HL-60 (cell line): ENCODE data around the gene GRK1.

ENCODE experiments used
- DNase-seq, 2 experiments: peaks; one replicate each; pipeline ENCODE4 v3.0.0-alpha.2; 2010 to 2020; ENCODE audit warnings: low read depth in 1 of 2, low spot score in 1 of 2
- H3K27ac ChIP-seq: fragments of 250-450 bp; sonication (Bioruptor Pico); replicated peaks from 2 replicates; pipeline ENCODE4 v1.5.1; 2020; ENCODE audit warnings: mild to moderate bottlenecking, moderate library complexity
- H3K27me3 ChIP-seq: fragments of 250-450 bp; sonication (Bioruptor Pico); 2 replicates; pipeline ENCODE4 v1.5.1; 2021; ENCODE audit warnings: mild to moderate bottlenecking, moderate library complexity; ENCODE audit not compliant: insufficient read depth, poor library complexity, severe bottlenecking
- H3K4me3 ChIP-seq: replicated peaks from 2 replicates; pipeline ENCODE4 v1.5.1; 2011; ENCODE audit warnings: mild to moderate bottlenecking, control low read depth, low read length; ENCODE audit not compliant: insufficient read depth
- CTCF ChIP-seq: IDR thresholded peaks from one replicate; pipeline ENCODE4 v1.5.1; 2011; ENCODE audit warnings: low read length, control low read depth, inconsistent platforms; ENCODE audit not compliant: insufficient read depth
- GABPA ChIP-seq: IDR thresholded peaks from 2 replicates; pipeline ENCODE4 v1.6.1; 2012; ENCODE audit warnings: low read depth
- POLR2AphosphoS5 ChIP-seq: IDR thresholded peaks from 2 replicates; pipeline ENCODE4 v1.6.1; 2012; ENCODE audit warnings: low read depth
- REST ChIP-seq: IDR thresholded peaks from 2 replicates; pipeline ENCODE4 v1.6.1; 2012; ENCODE audit warnings: low read depth; ENCODE audit not compliant: insufficient replicate concordance
- SPI1 ChIP-seq: IDR thresholded peaks from 2 replicates; pipeline ENCODE4 v1.6.1; 2012; ENCODE audit warnings: low read depth, mild to moderate bottlenecking, borderline replicate concordance

GRK1 gene

GRCh38 chr13:113740286-113740556, 73.2 kb downstream of the GRK1 start:
- no peaks in the 10 kb centered on the region for H3K27me3 ChIP-seq
- H3K27ac ChIP-seq, result no peak overlapping the region; the same call in 1 of the 2 replicates
- no peak for TF ChIP-seq SPI1
- TF ChIP-seq CTCF, result no peak
- no peak for TF ChIP-seq POLR2AphosphoS5
- TF ChIP-seq REST, result no peak
- TF ChIP-seq GABPA, result no peak
- no peak for DNase-seq
- no peak overlapping the region for H3K4me3 ChIP-seq

GRCh38 chr13:113740661-113741060, 73.6 kb downstream of the GRK1 start:
- Histone ChIP-seq H3K27me3 (no peaks in the 10 kb centered on the region), H3K27ac (no peak overlapping the region; the same call in 1 of the 2 replicates), H3K4me3 (no peak overlapping the region)
- TF ChIP-seq SPI1 (no peak), REST (no peak), POLR2AphosphoS5 (no peak), CTCF (no peak), GABPA (no peak)
- DNase-seq, result peak in 1 of 2 experiments; percentile 38

GRCh38 chr13:113741191-113741668, 74.2 kb downstream of the GRK1 start:
- DNase-seq, result peak; percentile 48 to 90
- no peak for TF ChIP-seq GABPA
- TF ChIP-seq CTCF, result no peak
- peak; percentile 25 for TF ChIP-seq REST
- TF ChIP-seq SPI1, result no peak
- TF ChIP-seq POLR2AphosphoS5, result peak; percentile 66
- no peaks in the 10 kb centered on the region for H3K27me3 ChIP-seq
- H3K27ac ChIP-seq, result peak overlapping the region; percentile 66
- no peak overlapping the region for H3K4me3 ChIP-seq
